ENCODE results near the gene DISC1.

DNA sequence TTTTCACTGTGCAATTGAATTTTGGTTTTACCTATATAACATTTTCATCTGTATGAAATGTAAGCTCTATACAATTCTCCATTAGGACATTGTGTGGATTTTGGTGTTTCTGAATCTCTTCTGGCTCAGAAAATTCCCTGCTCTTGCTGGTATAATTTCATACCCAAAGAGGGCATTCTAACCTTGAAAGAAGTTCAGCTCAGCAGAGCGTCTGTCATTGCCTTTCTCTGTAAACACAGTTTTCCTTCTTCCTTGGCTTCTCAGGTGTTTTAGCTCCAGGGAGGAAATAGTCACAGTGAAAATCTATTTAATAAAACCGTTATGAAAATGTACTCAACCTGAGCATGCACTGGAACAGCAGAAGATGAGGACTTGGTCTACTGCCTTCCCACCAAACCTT is 16.0 kb downstream of the DISC1 start:
- TF ChIP-seq, protein P1, sequence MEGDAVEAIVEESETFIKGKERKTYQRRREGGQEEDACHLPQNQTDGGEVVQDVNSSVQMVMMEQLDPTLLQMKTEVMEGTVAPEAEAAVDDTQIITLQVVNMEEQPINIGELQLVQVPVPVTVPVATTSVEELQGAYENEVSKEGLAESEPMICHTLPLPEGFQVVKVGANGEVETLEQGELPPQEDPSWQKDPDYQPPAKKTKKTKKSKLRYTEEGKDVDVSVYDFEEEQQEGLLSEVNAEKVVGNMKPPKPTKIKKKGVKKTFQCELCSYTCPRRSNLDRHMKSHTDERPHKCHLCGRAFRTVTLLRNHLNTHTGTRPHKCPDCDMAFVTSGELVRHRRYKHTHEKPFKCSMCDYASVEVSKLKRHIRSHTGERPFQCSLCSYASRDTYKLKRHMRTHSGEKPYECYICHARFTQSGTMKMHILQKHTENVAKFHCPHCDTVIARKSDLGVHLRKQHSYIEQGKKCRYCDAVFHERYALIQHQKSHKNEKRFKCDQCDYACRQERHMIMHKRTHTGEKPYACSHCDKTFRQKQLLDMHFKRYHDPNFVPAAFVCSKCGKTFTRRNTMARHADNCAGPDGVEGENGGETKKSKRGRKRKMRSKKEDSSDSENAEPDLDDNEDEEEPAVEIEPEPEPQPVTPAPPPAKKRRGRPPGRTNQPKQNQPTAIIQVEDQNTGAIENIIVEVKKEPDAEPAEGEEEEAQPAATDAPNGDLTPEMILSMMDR (IDR thresholded peaks at IDR 0.05), result no peak
- TF ChIP-seq POLR2AphosphoS5 (IDR thresholded peaks at IDR 0.05; ENCODE audit: low read depth, low read length) (no peak), TCF7L2 (IDR thresholded peaks at IDR 0.05; ENCODE audit: low read depth, low read length) (no peak), SIN3A (IDR thresholded peaks at IDR 0.05; ENCODE audit: borderline replicate concordance, insufficient read depth, low read depth, low read length) (no peak)
- TF ChIP-seq, protein P2, sequence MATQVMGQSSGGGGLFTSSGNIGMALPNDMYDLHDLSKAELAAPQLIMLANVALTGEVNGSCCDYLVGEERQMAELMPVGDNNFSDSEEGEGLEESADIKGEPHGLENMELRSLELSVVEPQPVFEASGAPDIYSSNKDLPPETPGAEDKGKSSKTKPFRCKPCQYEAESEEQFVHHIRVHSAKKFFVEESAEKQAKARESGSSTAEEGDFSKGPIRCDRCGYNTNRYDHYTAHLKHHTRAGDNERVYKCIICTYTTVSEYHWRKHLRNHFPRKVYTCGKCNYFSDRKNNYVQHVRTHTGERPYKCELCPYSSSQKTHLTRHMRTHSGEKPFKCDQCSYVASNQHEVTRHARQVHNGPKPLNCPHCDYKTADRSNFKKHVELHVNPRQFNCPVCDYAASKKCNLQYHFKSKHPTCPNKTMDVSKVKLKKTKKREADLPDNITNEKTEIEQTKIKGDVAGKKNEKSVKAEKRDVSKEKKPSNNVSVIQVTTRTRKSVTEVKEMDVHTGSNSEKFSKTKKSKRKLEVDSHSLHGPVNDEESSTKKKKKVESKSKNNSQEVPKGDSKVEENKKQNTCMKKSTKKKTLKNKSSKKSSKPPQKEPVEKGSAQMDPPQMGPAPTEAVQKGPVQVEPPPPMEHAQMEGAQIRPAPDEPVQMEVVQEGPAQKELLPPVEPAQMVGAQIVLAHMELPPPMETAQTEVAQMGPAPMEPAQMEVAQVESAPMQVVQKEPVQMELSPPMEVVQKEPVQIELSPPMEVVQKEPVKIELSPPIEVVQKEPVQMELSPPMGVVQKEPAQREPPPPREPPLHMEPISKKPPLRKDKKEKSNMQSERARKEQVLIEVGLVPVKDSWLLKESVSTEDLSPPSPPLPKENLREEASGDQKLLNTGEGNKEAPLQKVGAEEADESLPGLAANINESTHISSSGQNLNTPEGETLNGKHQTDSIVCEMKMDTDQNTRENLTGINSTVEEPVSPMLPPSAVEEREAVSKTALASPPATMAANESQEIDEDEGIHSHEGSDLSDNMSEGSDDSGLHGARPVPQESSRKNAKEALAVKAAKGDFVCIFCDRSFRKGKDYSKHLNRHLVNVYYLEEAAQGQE (IDR thresholded peaks at IDR 0.05; ENCODE audit: insufficient read depth in 1 of 2, low read depth in 2 of 2, low read length in 1 of 2), result no peak
